DLD1 (cell line): ENCODE data around the gene ITPK1.

Source experiments
- in situ Hi-C: cut with HindIII; loops from 2 replicates; pipeline ENCODE4 v1.10.0; 2017; ENCODE audit warnings: low sequenced_read_pairs

ITPK1 gene

GRCh38 chr14:92980866-92981265 is 134.9 kb downstream of the ITPK1 start:
- in situ Hi-C loops: no loop called here

GRCh38 chr14:92978229-92979021 is 137.3 kb downstream of the ITPK1 start:
- in situ Hi-C loops: no loop called here

GRCh38 chr14:92976268-92976667 is 139.5 kb downstream of the ITPK1 start:
- in situ Hi-C loops: no loop called here

GRCh38 chr14:92974541-92975345 is 141.0 kb downstream of the ITPK1 start:
- in situ Hi-C loops: no loop called here

DNA sequence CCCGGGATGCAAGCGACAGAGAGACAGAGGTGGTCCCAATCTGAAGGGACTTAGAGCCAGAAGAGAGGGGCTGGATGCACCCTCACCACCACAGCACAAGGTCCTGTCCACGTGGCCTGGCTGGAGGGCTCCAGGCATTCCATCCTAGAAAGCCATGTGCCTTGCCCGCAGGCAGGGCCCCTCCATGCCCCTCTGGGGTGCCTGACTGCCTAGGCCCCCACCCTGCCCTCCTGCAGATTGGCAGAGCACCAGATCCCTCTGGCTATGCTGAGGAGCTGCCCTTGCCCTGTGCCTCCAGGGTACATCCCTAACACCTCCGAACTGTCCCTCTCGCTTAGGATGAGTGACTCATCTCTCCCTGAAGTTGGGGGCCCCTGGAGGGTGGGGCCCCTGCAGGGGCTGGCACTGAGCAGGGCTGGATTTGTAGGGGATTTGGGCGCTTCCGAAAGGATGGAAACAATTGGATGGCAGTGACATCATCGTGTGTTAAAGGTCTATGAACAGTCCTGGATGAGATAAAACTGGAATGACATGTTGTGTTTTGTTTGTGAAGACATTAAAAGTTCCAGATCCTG is 141.8 kb downstream of the ITPK1 start:
- in situ Hi-C loops: no loop called here

GRCh38 chr14:92973261-92973797 is 142.4 kb downstream of the ITPK1 start:
- in situ Hi-C loops: no loop called here

DNA sequence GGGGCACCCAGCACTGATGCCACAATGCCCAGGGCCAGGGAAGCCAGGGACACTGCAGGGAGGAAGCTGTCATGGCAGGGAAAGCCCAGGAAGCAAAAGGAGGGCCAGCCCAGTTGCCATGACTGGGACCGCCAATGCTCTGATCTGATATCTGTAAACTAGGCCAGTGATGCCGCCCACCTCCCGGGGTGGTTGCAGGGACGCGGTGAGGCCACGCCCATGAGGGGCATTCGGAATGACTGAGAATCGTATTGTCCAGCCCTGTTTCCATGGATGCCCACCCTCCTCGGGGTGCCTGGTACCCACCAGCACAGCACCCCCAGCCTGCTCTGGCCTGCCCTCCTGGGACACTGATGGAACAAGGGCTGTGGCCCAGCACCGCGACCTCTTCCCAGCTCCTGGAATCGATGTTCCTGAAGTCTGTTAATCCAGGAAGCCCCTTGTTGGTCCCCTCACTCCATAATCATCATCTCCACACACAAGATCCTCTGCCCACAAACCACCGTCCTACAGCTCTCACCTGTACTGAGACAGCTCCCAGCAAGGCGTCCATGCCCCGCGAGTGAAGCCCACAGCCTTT is 144.0 kb downstream of the ITPK1 start:
- in situ Hi-C loops: no loop called here

DNA sequence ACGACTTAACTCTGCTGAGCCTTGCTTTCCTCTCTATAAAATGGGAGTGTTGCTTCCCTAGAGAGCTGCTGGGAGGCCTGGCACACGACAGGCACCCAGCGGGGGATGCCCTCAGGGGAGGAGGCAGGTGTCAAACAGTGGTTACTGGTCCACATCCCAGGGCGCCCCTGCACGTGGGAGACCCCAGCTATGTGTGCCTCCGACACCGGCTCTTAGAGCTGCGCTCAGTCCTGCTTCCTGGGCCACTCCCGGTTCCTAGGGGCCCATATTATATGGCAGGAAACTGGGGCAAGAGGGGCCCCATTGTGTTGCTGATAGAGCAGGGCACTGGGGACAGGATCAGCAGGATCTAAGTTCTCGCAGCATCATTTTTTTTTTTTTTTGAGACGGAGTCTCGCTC is 145.5 kb downstream of the ITPK1 start:
- in situ Hi-C loops: no loop called here

DNA sequence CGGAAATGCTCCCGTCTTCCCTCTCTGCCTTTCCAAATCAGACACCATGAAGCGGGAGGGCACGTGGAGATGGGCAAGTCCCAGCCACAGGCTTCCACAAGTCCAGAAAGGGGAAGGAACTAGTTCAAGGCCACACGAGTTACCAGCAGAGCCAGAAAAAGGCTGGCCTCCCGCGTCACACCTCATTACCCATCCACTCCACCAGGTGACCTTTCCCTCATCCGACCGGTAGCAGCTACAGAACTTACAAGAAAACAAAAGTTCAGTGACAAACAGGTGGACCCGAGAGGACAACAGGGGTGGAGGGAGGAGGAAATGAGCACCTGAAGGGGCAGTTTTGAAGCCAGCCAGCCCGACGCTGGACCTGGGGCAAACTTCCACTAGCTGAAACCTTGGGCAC is 145.9 kb downstream of the ITPK1 start:
- in situ Hi-C loops: no loop called here

- in situ Hi-C loops: no loop called here
Measured at GRCh38 chr14:92969430-92969829, 146.3 kb downstream of the ITPK1 start.

- in situ Hi-C loops: no loop called here
Measured at GRCh38 chr14:92968291-92969020, 147.3 kb downstream of the ITPK1 start.

DNA sequence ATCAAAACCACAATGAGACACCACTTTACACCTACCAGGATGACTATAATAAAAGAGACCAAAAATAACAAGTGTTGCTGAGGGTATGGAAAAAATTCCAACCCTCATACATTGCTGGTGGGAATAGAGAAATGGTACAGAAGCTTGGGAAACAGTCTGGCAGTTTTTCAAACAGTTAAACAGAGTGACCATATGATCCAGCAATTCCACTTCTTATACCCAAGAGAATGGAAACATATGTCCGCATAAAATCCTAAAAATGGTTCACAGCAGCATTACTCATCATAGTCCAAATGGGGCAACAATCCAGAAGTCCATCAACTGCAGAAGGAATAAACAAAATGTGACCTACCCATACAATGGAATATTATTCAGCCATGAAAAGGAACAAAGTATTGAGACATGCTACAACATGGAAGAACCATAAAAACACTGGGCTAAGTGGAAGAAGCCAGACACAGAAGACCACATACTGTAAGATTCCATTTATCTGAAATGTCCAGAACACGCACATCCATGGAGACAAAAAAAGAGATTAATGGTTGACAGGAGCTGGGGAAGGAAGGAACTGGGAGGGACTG is 148.3 kb downstream of the ITPK1 start:
- in situ Hi-C loops: no loop called here

DNA sequence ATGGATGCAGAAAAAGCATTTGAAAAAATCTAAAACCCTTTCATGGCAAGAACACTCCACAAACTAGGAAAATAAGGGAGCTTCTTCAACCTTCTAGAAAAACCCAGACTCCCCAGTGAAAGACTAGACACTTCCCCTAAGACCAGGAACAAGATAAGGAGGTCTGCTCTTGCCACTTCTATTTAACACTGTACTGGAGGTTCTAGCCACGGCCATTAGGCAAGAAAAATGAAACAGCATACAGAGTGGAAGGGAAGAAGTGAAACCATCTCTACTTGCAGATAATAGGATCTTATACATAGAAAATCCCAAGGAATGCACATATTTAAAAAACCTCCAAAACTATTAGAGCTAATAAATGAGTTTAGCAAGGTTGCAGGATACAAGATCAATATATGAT is 150.4 kb downstream of the ITPK1 start:
- in situ Hi-C loops: no loop called here

GRCh38 chr14:92964124-92965109 is 151.3 kb downstream of the ITPK1 start:
- in situ Hi-C loops: loop anchor here (5.0 kb wide), 1 partner anchor 173 kb away; no protein-coding TSS in a partner anchor

- in situ Hi-C loops: loop anchor here (5.0 kb wide), 1 partner anchor 174 kb away; no protein-coding TSS in a partner anchor
Measured at GRCh38 chr14:92963301-92964123, 152.2 kb downstream of the ITPK1 start.

- in situ Hi-C loops: loop anchor here (5.0 kb wide), 1 partner anchor 175 kb away; no protein-coding TSS in a partner anchor
Measured at GRCh38 chr14:92962831-92963095, 153.0 kb downstream of the ITPK1 start.

- in situ Hi-C loops: loop anchor here (5.0 kb wide), 1 partner anchor 175 kb away; no protein-coding TSS in a partner anchor
Measured at GRCh38 chr14:92962031-92962830, 153.5 kb downstream of the ITPK1 start.
